Gastrocnemius medialis (tissue), 4 donors: ENCODE data around the gene FKTN.

Experiments used
- POLR2A ChIP-seq, 2 donors: fragments of 450-650 bp; IDR thresholded peaks; one replicate each; pipeline ENCODE4 v1.6.1; 2017; ENCODE audit warnings: antibody characterized with exemption in 2 of 2, mild to moderate bottlenecking in 2 of 2, moderate library complexity in 2 of 2
- TF ChIP-seq, protein P1 (sequence below), 5 experiments: fragments of 450-650 bp in 3 of 5; fragments of 200-600 bp in 2 of 5; sonication (generic) in 2 of 5; IDR thresholded peaks in 4 of 5; conservative IDR thresholded peaks in 1 of 5; 1 replicate in 4 of 5; 2 replicates in 1 of 5; pipeline ENCODE4 v1.5.1; 2016 to 2019; ENCODE audit warnings: antibody characterized with exemption in 5 of 5, mild to moderate bottlenecking in 3 of 5, moderate library complexity in 3 of 5

DNA sequence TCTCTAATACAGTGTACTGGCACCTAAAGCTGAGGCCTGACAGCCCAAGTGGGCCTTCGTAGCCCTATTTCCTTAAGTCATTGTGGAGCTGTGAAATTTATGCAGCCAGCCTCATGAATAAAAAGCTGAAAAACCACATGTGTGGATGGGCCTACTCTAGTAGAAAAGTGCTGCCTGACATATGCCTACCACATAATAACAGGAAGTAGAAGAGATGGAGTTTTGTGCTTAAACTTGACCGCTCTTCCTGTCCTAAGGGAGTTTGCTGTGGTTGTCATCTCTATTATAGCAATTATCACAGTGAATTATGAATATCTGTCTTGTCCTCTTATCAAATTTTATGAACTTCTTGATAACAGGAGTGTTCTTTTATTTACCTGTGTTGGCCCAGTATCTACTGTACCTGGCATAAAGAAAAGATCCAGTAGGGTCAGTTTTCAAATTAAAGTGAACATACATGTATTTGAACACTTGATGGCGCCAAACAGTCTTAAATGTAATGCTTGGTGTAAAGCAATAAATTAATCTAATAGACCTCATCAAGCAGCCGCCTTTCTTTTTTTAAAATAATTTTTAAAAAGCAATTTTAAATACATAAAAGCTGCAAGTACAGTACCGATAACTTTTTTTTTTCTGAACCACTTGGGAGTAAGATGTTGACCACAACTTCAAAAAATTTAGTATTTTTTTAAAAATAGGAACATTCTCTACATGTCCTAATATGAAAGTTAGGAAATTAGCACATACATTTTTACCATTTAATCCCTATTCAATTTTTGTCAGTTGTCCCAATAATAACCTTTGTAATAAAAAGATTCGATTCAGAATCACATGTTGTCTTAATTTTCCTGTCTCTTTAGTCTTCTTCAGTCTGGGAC is 51.0 kb downstream of the FKTN start:
- TF ChIP-seq, protein P1, sequence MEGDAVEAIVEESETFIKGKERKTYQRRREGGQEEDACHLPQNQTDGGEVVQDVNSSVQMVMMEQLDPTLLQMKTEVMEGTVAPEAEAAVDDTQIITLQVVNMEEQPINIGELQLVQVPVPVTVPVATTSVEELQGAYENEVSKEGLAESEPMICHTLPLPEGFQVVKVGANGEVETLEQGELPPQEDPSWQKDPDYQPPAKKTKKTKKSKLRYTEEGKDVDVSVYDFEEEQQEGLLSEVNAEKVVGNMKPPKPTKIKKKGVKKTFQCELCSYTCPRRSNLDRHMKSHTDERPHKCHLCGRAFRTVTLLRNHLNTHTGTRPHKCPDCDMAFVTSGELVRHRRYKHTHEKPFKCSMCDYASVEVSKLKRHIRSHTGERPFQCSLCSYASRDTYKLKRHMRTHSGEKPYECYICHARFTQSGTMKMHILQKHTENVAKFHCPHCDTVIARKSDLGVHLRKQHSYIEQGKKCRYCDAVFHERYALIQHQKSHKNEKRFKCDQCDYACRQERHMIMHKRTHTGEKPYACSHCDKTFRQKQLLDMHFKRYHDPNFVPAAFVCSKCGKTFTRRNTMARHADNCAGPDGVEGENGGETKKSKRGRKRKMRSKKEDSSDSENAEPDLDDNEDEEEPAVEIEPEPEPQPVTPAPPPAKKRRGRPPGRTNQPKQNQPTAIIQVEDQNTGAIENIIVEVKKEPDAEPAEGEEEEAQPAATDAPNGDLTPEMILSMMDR (IDR thresholded peaks at IDR 0.05 in 4 of 5, conservative IDR thresholded peaks at IDR 0.05 in 1 of 5), result peak; percentile 30 to 73 (median 48)
- TF ChIP-seq POLR2A (IDR thresholded peaks at IDR 0.05), result no peak
